HFF-Myc (cell line): Measurements from ENCODE around the gene ADPRM.

Experiments
- DNase-seq: peaks from one replicate; pipeline ENCODE4 v3.0.0-alpha.2; 2011; ENCODE audit warnings: low read depth; ENCODE audit errors: extremely low read depth
- H3K4me3 ChIP-seq: replicated peaks from 2 replicates; pipeline ENCODE4 v1.5.1; 2011; ENCODE audit warnings: low read depth, mild to moderate bottlenecking, control low read depth, low read length
- TF ChIP-seq, protein P1 (sequence below): IDR thresholded peaks from 2 replicates; pipeline ENCODE4 v1.5.1; 2012; ENCODE audit warnings: mild to moderate bottlenecking, low read depth, low read length, control low read depth; ENCODE audit errors: missing control alignments

ADPRM gene

DNA sequence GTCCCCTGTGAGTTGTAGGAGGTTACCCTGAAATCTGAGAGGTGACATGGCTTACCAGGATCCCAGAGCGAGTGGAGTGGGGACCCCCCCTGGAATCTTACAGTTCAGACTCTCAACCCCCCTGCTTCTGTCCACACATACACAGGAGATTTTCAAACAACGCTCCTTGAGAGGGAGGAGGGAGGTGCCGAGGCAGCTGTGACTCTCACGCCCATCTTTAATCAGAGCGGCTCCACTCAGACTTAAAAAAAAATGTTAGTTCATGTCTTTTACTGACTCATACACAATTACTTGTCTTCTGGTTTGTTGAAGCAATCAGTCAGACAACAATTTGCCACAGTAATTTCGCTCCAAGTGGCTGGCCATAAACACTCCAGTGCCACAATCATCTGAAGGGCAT lies 47.8 kb downstream of the ADPRM start:
- H3K4me3 ChIP-seq: no peak overlapping the region
- no peak for DNase-seq
- TF ChIP-seq, protein P1, sequence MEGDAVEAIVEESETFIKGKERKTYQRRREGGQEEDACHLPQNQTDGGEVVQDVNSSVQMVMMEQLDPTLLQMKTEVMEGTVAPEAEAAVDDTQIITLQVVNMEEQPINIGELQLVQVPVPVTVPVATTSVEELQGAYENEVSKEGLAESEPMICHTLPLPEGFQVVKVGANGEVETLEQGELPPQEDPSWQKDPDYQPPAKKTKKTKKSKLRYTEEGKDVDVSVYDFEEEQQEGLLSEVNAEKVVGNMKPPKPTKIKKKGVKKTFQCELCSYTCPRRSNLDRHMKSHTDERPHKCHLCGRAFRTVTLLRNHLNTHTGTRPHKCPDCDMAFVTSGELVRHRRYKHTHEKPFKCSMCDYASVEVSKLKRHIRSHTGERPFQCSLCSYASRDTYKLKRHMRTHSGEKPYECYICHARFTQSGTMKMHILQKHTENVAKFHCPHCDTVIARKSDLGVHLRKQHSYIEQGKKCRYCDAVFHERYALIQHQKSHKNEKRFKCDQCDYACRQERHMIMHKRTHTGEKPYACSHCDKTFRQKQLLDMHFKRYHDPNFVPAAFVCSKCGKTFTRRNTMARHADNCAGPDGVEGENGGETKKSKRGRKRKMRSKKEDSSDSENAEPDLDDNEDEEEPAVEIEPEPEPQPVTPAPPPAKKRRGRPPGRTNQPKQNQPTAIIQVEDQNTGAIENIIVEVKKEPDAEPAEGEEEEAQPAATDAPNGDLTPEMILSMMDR: no peak

DNA sequence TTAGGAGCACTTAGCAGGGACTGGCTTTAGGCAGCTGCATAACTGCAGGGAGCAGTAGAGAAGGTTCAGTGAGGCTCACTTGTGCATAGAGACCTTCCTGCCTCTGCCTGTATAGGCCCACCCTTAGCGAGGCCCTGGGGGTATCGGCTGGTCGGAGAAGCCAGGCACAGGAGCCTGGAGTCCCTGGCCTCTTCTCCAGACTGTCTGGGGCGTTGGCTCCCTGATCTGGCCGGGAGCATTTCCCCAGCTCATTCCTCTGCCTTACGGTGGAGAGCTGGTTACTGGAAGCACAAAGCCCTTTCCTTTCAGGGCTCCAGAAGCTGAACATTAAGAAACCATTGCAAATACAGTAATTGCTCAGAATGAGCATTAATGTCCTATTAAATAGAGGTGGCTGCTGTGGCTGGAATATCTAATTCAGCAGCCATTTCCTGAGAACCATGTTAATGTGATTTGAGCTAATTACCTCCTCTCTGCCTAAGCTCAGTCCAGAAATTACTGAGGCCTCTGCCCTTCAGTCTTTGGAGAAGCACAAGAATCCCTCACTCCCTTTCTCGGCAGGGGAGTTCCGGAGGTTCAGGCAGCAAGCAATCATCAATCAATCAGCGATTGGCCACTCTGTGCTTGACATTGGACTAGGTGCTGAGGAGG lies 51.3 kb downstream of the ADPRM start:
- H3K4me3 ChIP-seq: no peak overlapping the region
- TF ChIP-seq, protein P1: no peak
- no peak for DNase-seq

DNA sequence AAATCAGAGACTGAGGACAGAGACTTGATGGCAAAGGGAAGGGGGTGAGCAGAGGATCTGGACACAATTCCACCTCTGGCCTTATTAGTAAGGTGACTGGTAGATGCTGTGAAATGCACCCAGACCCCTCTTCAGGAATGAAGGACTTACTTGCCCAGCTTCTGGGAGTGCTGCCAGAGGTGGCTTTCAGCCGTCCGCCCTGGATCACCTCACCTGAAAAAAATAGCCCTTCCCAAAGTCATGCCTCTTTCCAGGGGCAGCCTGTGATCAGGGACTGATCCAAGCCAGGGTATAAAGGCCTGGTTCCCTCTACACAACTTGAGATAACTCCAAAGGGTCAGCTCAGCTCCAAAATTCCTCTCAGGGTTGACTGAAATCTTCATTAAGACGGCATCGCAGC lies 52.8 kb downstream of the ADPRM start:
- TF ChIP-seq, protein P1: no peak
- DNase-seq: no peak
- no peak overlapping the region for H3K4me3 ChIP-seq

DNA sequence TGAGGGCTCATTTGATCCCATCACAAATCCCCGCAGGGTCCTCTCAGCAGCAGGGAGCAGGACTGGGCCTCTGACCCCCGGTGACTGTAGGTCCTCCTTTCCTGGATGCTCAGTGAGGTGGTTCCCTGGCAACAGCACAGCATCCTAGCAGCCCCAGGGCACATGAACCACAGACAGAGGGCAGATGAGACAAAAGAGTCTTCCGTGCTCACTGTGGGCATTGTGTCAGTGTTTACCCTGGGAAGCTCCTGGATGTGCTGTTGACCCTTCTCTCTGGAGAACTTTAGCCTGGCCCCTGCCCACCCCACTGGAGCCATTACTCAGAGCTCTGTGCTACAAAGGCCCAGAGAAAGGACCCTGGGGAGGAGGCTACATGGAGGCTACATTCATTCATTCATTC lies 54.2 kb downstream of the ADPRM start:
- no peak overlapping the region for H3K4me3 ChIP-seq
- DNase-seq: no peak
- TF ChIP-seq, protein P1: no peak

DNA sequence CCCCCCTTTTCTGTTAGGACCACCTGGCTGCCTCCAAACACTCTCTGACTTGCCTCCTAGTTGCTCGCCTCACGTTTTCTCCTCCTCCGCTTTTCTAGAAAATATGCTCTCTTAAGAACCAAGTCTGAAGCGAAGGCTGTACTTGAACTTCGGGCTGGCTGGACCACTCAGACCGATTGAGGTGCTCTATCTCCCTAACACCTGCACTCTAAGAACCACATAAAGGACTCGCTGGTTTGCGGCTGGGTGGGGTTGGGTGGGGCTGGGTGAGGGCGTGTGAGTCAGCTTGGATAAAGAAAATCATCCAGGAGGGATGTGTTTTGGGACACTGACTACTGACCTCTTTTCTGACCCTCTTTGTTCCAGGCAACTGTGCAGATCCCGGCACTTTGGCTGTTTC lies 55.3 kb downstream of the ADPRM start:
- TF ChIP-seq, protein P1: no peak
- DNase-seq: no peak
- no peak overlapping the region for H3K4me3 ChIP-seq

DNA sequence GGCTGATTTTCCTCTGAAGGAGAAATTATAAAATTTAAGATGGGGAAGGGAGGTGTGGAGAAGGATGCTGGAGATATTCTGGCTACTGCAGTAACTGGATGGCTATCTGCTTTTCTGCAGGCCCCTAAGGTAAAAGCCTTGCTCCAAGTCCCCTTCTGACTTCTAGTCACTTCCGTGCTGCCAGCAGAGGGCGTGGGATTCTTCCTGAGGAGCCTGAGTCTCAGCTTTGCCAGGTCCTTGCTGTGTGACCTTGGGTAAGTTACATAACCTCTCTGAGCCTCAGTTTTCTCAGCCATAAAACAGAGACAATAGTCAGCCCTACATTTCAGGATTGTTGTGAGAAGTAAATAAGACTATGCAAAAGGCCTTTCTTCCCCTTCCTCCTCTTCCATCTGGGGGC lies 56.7 kb downstream of the ADPRM start:
- no peak overlapping the region for H3K4me3 ChIP-seq
- DNase-seq: no peak
- TF ChIP-seq, protein P1: peak; percentile 64

DNA sequence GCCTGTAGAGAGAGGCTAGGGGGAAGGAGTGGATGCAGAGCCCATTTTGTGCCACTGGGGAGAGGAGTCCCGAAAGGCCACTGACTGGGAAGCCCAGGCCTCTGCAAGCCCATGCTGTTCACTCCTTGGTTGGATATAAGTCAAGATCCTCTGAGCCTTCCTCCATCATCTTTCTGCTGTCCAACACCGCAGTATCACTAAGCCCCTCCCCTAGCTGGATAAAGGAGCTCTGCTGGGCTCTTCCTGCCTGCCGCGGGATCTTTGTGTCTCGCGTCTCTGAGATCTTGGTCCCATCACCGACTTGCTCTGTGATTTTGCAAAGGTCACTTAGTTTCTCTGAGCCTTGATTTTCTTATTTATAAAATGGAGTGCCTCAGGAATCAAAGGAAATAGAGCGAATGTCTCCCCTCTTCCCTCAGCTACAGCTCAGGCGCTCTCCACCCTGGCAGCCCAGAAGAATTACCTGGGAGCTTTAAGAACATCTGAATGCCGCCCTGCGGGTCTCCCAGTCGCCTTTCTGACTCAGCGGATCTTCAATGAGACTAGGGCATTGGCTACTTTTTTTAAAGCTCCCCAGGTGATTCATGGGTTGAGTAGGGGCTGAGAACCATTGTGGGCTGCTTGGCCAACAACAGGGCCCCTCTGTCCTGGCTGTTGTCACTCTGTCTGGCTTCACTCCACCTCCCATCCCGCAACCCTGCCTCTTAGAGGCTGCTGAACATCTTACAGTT lies 57.6 kb downstream of the ADPRM start:
- TF ChIP-seq, protein P1: no peak
- no peak for DNase-seq
- H3K4me3 ChIP-seq: no peak overlapping the region
